SK-N-SH (cell line): ENCODE results near the gene NCOA5.

ENCODE experiments used
- RFX5 ChIP-seq: IDR thresholded peaks from 2 replicates; pipeline ENCODE4 v1.6.1; 2012; ENCODE audit warnings: mild to moderate bottlenecking, improper control_type of control experiment, low read length
- TF ChIP-seq, protein P1 (sequence below): fragments of 200-600 bp; sonication (generic); IDR thresholded peaks from 2 replicates; pipeline ENCODE4 v1.6.1; 2017; ENCODE audit warnings: antibody characterized with exemption, mild to moderate bottlenecking, moderate library complexity

DNA sequence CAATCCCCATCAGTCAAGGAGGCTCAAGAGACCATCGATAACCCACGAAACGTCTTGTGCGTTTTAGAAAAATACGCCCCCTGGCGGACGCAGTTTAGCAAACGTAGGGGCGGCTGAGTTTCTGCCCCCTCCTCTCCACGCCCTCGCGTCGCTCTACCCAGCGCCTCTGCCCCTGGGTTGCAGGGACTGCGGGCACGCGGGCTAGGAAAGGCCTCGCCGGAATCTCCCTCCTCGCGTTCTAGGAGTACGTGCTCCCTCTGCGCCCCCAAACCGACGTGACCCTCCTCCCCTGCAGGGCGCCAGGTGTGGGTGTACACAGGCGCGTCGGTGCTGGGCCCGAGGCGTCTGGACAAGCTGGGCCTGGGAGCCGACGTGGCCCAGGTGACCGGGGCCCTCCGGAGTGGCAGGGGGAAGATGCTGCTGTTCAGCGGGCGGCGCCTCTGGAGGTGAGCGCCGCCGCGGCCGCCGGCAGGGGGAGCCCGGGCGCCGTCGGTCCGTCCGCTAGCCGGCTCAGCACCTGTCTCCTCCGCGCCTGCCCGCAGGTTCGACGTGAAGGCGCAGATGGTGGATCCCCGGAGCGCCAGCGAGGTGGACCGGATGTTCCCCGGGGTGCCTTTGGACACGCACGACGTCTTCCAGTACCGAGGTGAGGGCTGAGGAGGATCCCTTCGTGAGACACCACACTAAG lies 75.8 kb downstream of the NCOA5 start:
- TF ChIP-seq, protein P1, sequence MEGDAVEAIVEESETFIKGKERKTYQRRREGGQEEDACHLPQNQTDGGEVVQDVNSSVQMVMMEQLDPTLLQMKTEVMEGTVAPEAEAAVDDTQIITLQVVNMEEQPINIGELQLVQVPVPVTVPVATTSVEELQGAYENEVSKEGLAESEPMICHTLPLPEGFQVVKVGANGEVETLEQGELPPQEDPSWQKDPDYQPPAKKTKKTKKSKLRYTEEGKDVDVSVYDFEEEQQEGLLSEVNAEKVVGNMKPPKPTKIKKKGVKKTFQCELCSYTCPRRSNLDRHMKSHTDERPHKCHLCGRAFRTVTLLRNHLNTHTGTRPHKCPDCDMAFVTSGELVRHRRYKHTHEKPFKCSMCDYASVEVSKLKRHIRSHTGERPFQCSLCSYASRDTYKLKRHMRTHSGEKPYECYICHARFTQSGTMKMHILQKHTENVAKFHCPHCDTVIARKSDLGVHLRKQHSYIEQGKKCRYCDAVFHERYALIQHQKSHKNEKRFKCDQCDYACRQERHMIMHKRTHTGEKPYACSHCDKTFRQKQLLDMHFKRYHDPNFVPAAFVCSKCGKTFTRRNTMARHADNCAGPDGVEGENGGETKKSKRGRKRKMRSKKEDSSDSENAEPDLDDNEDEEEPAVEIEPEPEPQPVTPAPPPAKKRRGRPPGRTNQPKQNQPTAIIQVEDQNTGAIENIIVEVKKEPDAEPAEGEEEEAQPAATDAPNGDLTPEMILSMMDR, result peak; percentile 67
- TF ChIP-seq RFX5, result no peak
